Kidney epithelial cell (primary cell): Measurements from ENCODE around the gene TIMP3. TPM values are rescaled to one million over a fixed set of nuclear protein-coding genes. Genes with fewer than 3 reads are reported as not detected.

ENCODE experiments used
- DNase-seq: peaks from one replicate; pipeline ENCODE4 v3.0.0-alpha.2; 2010; ENCODE audit warnings: low read depth
- H3K27me3 ChIP-seq: 2 replicates; pipeline ENCODE4 v1.6.0; 2011; ENCODE audit warnings: low read length; ENCODE audit not compliant: control insufficient read depth, insufficient read depth
- H3K36me3 ChIP-seq: 2 replicates; pipeline ENCODE4 v1.5.1; 2011; ENCODE audit warnings: low read length; ENCODE audit not compliant: control insufficient read depth, insufficient read depth
- H3K4me3 ChIP-seq: 2 replicates; pipeline ENCODE4 v1.5.1; 2011; ENCODE audit warnings: low read depth, mild to moderate bottlenecking, control low read depth, low read length
- CTCF ChIP-seq: IDR thresholded peaks from 2 replicates; pipeline ENCODE4 v1.5.1; 2011; ENCODE audit warnings: mild to moderate bottlenecking, moderate library complexity, low read length, control low read depth, inconsistent platforms; ENCODE audit not compliant: insufficient read depth, poor library complexity, severe bottlenecking
- total RNA-seq: library from RNA; depleted of rRNA; stranded (reverse); fragments of >200 nt; gene quantifications from 2 replicates; pipeline ENCODE4 v1.2.3, GENCODE V29; 2015

Gene TIMP3
- total RNA-seq, 1 donor from 2014 or later = 45.6 TPM

GRCh38 chr22:32771756-32772155 lies 29.7 kb upstream of the TIMP3 start:
- no peak for TF ChIP-seq CTCF
- no peaks in the 10 kb centered on the region for H3K36me3 ChIP-seq
- no peak overlapping the region for H3K4me3 ChIP-seq
- H3K27me3 ChIP-seq = peaks cover 3% of the 10 kb centered on the region
- no peak for DNase-seq

GRCh38 chr22:32775957-32776356 lies 25.5 kb upstream of the TIMP3 start:
- Histone ChIP-seq H3K36me3 (no peaks in the 10 kb centered on the region), H3K27me3 (peaks cover 3% of the 10 kb centered on the region), H3K4me3 (no peak overlapping the region)
- TF ChIP-seq CTCF = peak; percentile 31
- no peak for DNase-seq

- Histone ChIP-seq H3K27me3 (peaks cover 3% of the 10 kb centered on the region), H3K36me3 (no peaks in the 10 kb centered on the region), H3K4me3 (no peak overlapping the region)
- DNase-seq = no peak
- no peak for TF ChIP-seq CTCF
These were observed 25.1 kb upstream of the TIMP3 start for GRCh38 chr22:32776397-32776796.

GRCh38 chr22:32776802-32777201 lies 24.7 kb upstream of the TIMP3 start:
- Histone ChIP-seq H3K4me3 (no peak overlapping the region), H3K27me3 (peaks cover 2% of the 10 kb centered on the region), H3K36me3 (no peaks in the 10 kb centered on the region)
- DNase-seq = no peak
- TF ChIP-seq CTCF = no peak

GRCh38 chr22:32777987-32778386 lies 23.5 kb upstream of the TIMP3 start:
- Histone ChIP-seq H3K36me3 (no peaks in the 10 kb centered on the region), H3K27me3 (no peaks in the 10 kb centered on the region), H3K4me3 (no peak overlapping the region)
- no peak for TF ChIP-seq CTCF
- DNase-seq = no peak

GRCh38 chr22:32780726-32781310 lies 20.7 kb upstream of the TIMP3 start:
- H3K27me3 ChIP-seq = no peaks in the 10 kb centered on the region
- no peak overlapping the region for H3K4me3 ChIP-seq
- no peak for TF ChIP-seq CTCF
- no peak for DNase-seq
- no peaks in the 10 kb centered on the region for H3K36me3 ChIP-seq
